IPS DF 19.7 (cell line): ENCODE measurements around the gene ACAP3.
A peak's percentile ranks its signal among the peaks of the same experiment; 100 is the strongest.

ENCODE experiments used
- DNase-seq: peaks from one replicate; pipeline ENCODE4 v3.0.0-alpha.2; 2013; ENCODE audit warnings: low read depth, low spot score

ACAP3 gene

GRCh38 chr1:1286313-1287261 is 21.1 kb downstream of the ACAP3 start:
- no peak for DNase-seq

DNA sequence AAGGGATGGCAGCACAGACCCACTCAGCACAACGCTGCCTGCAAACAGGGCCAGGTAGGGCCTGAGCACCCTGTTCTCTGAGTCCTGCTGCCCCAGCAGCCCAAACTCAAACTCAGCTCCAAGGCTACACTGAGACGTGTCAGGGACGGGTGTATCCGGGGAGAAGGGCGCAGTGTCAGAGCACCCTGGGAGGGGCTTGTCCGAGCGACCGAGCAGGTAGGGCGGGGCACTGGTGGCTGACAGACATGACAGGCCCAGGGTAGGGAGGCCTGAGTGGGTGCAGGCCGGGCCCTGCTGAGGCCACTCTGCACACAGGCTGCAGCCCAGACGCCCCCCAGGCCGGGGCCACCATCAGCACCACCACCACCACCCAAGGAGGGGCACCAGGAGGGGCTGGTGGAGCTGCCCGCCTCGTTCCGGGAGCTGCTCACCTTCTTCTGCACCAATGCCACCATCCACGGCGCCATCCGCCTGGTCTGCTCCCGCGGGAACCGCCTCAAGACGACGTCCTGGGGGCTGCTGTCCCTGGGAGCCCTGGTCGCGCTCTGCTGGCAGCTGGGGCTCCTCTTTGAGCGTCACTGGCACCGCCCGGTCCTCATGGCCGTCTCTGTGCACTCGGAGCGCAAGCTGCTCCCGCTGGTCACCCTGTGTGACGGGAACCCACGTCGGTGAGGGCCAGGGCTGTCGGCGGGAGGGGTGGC is 22.0 kb downstream of the ACAP3 start:
- no peak for DNase-seq

DNA sequence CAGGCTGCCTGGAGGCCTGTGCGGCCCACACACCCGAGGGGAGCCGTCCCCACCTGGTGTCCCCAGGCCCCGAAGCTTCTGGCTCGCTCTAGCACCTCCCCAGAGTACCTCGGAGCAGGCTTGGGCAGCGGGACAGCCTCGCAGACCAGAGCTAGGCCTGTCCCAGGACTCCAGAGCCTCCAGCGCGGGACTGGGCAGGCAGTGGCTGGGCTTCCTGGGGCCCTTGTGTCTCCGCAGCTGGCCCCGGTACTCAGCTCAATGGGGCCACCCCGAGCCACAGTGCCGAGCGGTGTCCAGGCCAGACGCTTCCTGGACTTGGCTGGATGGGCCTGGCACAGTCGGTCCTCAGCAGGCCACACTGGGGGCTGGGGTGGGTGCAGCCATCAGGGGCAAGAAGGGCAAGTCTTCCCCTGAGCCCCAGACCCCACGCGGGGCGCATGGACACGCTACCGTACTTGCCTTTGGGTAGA is 22.6 kb downstream of the ACAP3 start:
- DNase-seq: no peak

DNA sequence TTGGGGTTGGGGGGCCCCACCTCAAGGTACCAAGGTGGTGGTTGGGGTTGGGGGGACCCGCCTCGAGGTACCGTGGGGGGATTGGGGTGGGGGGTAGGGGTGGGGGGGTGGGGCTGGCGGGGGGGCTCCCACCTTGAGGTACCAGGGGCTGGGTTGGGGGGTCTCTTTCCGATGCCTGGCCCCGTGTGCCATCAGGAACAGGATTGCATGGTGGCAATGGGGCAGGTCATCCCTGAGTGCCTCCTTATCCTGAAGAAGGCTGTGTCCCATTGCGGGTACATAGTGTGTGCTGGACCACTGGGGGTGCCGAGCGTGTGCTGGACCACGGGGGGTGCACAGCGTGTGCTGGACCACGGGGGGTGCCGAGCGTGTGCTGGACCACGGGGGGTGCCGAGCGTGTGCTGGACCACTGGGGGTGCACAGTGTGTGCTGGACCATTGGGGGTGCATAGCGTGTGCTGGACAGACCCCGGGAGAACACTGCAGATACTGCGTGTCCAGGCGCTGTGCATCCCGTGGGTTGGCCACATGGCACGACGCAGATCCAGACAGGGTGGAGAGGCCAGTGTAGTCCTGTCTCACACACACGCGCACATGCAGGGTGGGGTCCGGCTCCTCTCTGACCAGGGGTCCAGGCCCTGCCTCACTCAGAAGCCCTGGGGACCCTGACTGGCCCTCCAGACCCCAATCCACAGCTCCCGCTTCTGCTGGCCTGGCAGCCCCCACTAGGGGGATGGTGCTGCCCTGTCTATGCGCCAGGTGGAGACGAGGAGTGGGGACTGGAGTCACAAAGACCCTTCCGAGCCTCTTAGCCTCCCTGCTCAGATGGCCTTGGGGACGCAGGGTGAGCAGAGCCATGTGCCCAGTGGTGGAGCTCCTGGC is 23.3 kb downstream of the ACAP3 start:
- no peak for DNase-seq

DNA sequence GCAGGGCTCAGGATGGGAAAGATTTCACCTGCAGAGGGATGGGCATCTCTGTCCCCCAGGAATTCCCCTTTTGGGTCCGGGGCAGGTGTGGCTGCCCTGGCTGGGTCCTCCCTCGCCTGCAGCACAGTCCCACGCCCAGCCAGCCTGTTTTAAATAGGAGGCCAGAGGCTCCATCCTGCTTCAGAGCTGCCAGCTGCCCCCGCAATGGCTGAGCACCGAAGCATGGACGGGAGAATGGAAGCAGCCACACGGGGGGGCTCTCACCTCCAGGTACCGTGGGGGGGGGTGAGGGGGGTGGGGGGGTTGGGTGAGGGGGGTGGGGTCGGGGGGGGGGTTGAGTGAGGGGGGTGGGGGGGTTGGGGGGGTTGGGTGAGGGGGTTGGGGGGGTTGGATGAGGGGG is 23.9 kb downstream of the ACAP3 start:
- DNase-seq: no peak

DNA sequence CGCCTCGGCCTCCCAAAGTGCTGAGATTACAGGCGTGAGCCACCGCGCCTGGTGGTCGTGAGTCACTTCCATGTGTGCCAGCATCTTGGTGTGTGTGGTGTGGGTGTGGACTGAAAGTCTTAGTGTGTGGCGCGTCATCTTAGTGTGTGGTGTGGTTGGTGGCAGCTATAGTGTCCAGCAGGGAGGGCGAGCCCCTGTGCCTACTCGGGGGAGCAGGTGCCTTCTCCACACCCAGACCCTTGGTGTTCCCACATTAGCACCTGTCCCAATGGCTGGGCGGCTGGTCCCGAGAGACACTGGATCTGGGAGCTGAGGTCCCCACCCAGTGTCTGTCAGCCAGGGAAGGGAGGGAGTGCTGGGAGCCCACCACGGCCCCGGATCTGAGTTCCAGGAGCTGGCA is 24.7 kb downstream of the ACAP3 start:
- DNase-seq: no peak

GRCh38 chr1:1281533-1282321 is 26.0 kb downstream of the ACAP3 start:
- no peak for DNase-seq

- no peak for DNase-seq
Measured at GRCh38 chr1:1280782-1281481, 26.8 kb downstream of the ACAP3 start.

- DNase-seq: no peak
Measured at GRCh38 chr1:1279028-1279427, 28.7 kb downstream of the ACAP3 start.

DNA sequence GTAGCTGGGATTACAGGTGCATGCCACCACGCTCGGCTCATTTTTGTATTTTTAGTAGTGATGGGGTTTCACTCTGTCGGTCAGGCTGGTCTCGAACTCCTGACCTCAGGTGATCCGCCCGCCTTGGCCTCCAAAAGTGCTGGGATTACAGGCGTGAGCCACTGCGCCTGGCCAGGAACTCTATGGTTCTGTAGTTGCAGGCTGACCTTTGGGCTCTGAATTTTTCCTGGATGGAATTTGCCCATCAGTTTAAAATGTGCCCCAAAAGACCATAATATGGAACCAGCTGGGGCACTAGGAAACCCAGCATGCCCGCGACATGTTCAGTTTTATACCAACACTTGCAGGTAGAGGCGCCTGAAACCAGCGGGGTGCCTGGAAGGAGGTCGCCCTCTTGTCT is 29.1 kb downstream of the ACAP3 start:
- no peak for DNase-seq

GRCh38 chr1:1275836-1276235 is 31.9 kb downstream of the ACAP3 start:
- DNase-seq: no peak

DNA sequence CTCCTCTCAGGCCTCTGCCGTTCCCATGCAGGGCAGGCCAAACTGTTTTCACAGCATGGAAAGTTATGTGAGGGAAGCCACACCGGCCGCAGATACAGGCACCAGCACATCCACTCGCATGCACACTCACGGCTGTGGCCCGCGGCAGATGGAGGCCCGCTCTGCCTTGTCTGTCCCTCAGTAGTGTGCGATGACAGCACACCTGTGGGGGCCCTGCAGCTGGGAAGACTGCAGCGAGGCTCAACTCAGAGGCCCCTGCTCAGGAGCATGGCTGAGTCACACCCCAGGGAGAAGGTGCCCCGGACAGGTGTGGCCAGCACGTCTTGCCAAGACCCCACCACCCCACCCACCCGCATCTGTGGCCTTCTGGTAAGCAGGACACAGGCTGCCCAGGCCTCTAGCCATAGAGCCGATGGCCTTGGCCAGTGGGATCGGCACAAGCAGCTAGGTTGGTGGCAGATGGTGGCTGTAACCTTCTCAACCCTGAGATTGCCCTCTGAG is 32.7 kb downstream of the ACAP3 start:
- no peak for DNase-seq

- no peak for DNase-seq
Measured at GRCh38 chr1:1274299-1274930, 33.3 kb downstream of the ACAP3 start.

GRCh38 chr1:1273512-1274298 is 34.0 kb downstream of the ACAP3 start, which contains the start of gene UBE2J2:
UBE2J2 (minus strand) TSS chr1:1273854; CDS start chr1:1267992, 5,862 bp downstream.
- peak; percentile 47 for DNase-seq

DNA sequence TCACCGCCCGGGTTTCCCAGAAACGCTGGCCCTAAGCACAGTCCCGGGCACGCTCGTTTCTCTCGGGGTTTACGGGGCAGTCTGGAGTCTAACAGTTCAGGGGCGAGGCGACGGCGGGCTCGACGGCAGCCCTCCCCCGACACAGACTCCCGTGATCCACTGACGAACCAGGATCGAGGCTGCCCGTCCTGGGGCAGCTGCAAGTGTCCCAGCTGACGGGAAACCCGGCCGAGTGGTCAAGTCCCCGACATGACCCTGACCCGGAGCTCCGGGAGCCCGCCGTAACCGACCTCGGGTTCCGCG is 34.6 kb downstream of the ACAP3 start:
- DNase-seq: no peak

DNA sequence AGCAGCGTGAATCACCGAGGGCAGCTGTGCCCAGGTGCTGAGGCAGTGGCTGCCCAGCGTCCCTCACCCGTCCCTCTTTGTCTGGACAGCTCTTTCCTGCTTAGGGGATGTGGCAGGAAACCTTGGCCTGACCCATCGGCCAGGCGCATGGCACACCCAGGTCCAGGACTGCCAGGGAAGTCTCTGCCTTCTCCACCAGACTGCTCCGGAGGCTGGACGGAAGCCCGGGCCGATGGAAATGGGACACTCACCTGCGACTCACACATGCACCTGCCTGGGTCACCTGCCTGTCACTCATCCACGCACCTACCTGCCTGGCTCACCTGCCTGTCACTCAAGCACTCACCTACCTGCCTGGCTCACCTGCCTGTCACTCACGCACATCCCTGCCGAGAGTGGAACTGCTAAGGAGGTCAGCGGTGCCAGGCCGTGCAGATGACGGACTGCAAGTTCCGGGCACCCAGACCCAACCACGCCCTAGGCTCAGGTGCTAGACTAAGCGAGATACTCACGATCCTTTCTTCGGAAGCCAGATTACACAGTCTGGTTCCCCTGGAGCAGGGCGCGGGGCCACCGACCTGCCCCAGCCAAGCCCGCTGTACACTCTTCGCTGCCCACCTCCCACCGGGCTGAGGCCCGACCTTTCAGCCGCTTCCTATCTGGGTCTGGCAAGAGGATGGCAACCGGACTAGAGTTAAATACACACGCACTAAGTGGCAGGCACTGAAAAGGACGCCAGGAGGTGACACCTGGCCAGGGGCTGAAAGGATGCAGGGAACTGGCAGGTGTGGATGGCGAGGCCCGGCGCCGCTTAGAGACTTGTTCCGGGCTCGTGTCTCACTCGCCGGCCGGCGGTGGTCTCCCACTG is 35.2 kb downstream of the ACAP3 start:
- DNase-seq: no peak

DNA sequence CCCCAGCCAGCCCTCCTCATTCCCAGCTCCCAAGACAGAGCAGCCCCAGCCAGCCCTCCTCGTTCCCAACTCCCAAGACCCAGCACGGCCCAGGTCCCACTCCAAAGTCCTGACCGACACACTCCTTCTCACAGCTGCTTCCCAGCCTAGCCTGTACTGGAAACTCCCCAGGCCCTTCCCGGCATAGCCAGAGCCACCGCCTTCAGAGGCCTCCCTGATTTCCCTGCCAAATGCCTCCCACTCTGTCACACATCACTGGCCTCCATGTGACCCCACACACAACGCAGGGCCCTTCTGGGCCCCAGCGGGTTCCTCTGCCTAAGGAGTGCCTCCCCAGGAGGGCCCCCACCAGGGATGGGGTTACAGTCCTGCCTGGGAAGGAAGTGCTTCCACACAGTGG is 36.9 kb downstream of the ACAP3 start:
- DNase-seq: no peak

- DNase-seq: no peak
Measured at GRCh38 chr1:1268284-1268682, 39.4 kb downstream of the ACAP3 start.
